Lower leg skin (tissue), 3 donors: ENCODE measurements around the gene NCOA3.

Experiments
- CTCF ChIP-seq, 3 donors: fragments of 450-650 bp; IDR thresholded peaks; one replicate each; pipeline ENCODE4 v1.5.1; 2016; ENCODE audit warnings: antibody characterized with exemption in 3 of 3, mild to moderate bottlenecking in 3 of 3, moderate library complexity in 2 of 3
- POLR2A ChIP-seq, 2 donors: fragments of 450-650 bp; IDR thresholded peaks; one replicate each; pipeline ENCODE4 v1.6.1; 2016 to 2017; ENCODE audit warnings: antibody characterized with exemption in 2 of 2, mild to moderate bottlenecking in 1 of 2, moderate library complexity in 1 of 2

DNA sequence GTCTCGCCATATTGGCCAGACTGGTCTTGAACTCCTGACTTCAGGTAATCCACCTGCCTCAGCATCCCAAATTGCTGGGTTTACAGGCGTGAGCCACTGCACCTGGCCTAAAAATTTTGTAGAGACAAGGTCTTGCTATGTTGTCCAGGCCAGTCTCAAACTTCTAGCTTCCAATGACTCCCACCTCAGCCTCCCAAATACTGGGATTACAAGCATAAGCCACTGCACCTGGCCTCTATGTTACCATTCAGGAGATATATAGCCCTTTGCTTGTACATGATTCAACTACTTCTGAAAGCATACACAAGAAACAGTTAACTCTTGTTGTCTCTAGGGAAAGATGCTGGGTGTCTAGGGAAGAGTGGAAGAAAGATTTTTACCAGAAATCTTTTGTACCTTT, 19.0 kb upstream of the NCOA3 start:
- TF ChIP-seq CTCF (IDR thresholded peaks at IDR 0.05), result no peak
- no peak for TF ChIP-seq POLR2A (IDR thresholded peaks at IDR 0.05)
